ENCODE results near the gene PWWP2B.

DNA sequence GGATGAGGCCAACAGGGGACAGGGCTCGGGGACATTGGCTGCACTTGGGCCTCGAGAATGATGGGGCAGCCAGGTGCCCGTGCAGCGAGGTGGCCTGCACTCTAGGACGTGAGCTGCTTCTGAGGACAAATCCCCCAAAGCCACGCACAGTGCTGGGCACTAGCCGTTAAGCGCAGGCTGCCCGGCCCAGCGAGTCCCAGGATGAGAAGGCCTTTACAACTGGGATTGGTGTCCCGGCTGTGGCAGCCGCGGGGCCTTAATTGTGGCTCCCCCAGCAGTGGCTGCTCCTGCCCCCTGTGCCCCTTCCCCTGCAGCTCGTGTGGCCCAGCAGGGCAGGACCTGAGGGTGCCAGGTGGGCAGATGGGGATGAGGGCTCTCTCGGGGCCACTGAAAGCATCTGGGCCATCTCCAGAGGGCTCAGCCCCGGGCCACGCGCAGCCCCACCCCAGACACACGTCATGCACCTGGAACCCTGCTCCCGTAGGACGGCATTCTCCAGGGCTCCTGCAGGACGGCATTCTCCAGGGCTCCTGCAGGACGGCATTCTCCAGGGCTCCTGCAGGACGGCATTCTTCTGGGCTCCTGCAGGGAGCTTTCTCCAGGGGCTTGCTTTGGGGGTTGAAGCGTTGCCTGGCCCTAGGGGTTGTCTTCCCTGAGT lies 6.6 kb downstream of the PWWP2B start:
- TF ChIP-seq CTCF (IDR thresholded peaks at IDR 0.05 in 8 of 11, conservative IDR thresholded peaks at IDR 0.05 in 3 of 11) (no peak), POLR2AphosphoS5 (IDR thresholded peaks at IDR 0.05) (no peak)
